ENCODE measurements around the gene CPLX3. TPM values are rescaled to one million over a fixed set of nuclear protein-coding genes. Genes with fewer than 3 reads are reported as not detected.

The CPLX3 gene
- total RNA-seq, 1 donor from 2014 or later = 0.32 TPM

- no peak for DNase-seq
- TF ChIP-seq, protein P1, sequence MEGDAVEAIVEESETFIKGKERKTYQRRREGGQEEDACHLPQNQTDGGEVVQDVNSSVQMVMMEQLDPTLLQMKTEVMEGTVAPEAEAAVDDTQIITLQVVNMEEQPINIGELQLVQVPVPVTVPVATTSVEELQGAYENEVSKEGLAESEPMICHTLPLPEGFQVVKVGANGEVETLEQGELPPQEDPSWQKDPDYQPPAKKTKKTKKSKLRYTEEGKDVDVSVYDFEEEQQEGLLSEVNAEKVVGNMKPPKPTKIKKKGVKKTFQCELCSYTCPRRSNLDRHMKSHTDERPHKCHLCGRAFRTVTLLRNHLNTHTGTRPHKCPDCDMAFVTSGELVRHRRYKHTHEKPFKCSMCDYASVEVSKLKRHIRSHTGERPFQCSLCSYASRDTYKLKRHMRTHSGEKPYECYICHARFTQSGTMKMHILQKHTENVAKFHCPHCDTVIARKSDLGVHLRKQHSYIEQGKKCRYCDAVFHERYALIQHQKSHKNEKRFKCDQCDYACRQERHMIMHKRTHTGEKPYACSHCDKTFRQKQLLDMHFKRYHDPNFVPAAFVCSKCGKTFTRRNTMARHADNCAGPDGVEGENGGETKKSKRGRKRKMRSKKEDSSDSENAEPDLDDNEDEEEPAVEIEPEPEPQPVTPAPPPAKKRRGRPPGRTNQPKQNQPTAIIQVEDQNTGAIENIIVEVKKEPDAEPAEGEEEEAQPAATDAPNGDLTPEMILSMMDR (IDR thresholded peaks at IDR 0.05; ENCODE audit: partially characterized antibody, unreplicated experiment) = no peak
- Mint-ChIP-seq H3K36me3 (ENCODE audit: unreplicated experiment) (no peaks in the 10 kb centered on the region), H3K4me1 (ENCODE audit: low read depth, unreplicated experiment) (peaks cover 34% of the 10 kb centered on the region), H3K27ac (ENCODE audit: unreplicated experiment) (peak overlapping the region; percentile 12), H3K9me3 (ENCODE audit: unreplicated experiment) (no peaks in the 10 kb centered on the region), H3K27me3 (ENCODE audit: unreplicated experiment) (peaks cover 6% of the 10 kb centered on the region), H3K4me3 (ENCODE audit: unreplicated experiment) (no peak overlapping the region)
These were observed 39.8 kb upstream of the CPLX3 start for GRCh38 chr15:74786551-74787165.

- H3K27ac Mint-ChIP-seq (ENCODE audit: unreplicated experiment) = peak overlapping the region; percentile 46
- TF ChIP-seq, protein P1 (IDR thresholded peaks at IDR 0.05; ENCODE audit: partially characterized antibody, unreplicated experiment) = peak; percentile 48
- peak; percentile 81 for DNase-seq
- H3K4me3 Mint-ChIP-seq (ENCODE audit: unreplicated experiment) = peak overlapping the region; percentile 71
- peaks cover 37% of the 10 kb centered on the region for H3K4me1 Mint-ChIP-seq (ENCODE audit: low read depth, unreplicated experiment)
- peaks cover 6% of the 10 kb centered on the region for H3K27me3 Mint-ChIP-seq (ENCODE audit: unreplicated experiment)
- H3K9me3 Mint-ChIP-seq (ENCODE audit: unreplicated experiment) = no peaks in the 10 kb centered on the region
- no peaks in the 10 kb centered on the region for H3K36me3 Mint-ChIP-seq (ENCODE audit: unreplicated experiment)
These were observed 39.0 kb upstream of the CPLX3 start for GRCh38 chr15:74787251-74788041.

DNA sequence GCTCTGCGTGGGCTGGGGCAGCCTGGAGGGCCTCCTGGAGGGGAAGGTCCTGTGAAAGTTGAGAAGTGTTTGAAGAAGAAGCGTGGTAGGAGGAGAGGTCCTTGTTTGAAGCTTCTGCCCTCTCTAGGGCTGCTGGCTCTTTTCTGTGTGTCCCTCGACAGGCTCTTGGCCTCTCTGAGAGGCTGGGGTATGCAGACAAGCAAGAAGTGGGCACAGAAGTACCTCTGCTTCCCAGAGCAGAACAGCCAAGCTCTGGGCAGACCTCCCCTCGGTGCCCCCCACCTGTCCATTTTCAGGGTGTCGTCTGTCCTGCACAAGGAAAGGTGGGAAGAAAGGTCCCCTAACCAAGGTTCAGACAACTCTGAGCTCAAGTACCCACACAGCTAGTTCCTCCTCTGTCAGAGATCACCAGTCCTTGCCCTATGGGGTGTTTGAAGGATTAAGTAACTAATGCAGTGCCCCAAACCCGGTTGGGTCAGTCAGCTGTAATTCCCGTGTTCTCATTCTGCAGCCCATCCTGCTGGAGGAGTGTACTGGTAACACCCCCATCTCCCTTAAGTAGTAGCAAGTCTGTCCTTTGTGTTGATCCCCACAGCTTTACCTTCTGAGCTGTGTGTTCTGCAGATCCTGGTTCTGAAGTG, 38.3 kb upstream of the CPLX3 start:
- Mint-ChIP-seq H3K27ac (ENCODE audit: unreplicated experiment) (peak overlapping the region; percentile 62), H3K4me1 (ENCODE audit: low read depth, unreplicated experiment) (peaks cover 40% of the 10 kb centered on the region), H3K4me3 (ENCODE audit: unreplicated experiment) (peak overlapping the region; percentile 71), H3K27me3 (ENCODE audit: unreplicated experiment) (peaks cover 9% of the 10 kb centered on the region), H3K36me3 (ENCODE audit: unreplicated experiment) (no peaks in the 10 kb centered on the region), H3K9me3 (ENCODE audit: unreplicated experiment) (no peaks in the 10 kb centered on the region)
- TF ChIP-seq, protein P1 (IDR thresholded peaks at IDR 0.05; ENCODE audit: partially characterized antibody, unreplicated experiment) = no peak
- DNase-seq = no peak

- peak overlapping the region; percentile 54 for H3K4me3 Mint-ChIP-seq (ENCODE audit: unreplicated experiment)
- H3K4me1 Mint-ChIP-seq (ENCODE audit: low read depth, unreplicated experiment) = peaks cover 37% of the 10 kb centered on the region
- H3K36me3 Mint-ChIP-seq (ENCODE audit: unreplicated experiment) = no peaks in the 10 kb centered on the region
- peak overlapping the region; percentile 62 for H3K27ac Mint-ChIP-seq (ENCODE audit: unreplicated experiment)
- peak; percentile 40 for DNase-seq
- TF ChIP-seq, protein P1 (IDR thresholded peaks at IDR 0.05; ENCODE audit: partially characterized antibody, unreplicated experiment) = no peak
- no peaks in the 10 kb centered on the region for H3K9me3 Mint-ChIP-seq (ENCODE audit: unreplicated experiment)
- peaks cover 9% of the 10 kb centered on the region for H3K27me3 Mint-ChIP-seq (ENCODE audit: unreplicated experiment)
These were observed 37.7 kb upstream of the CPLX3 start for GRCh38 chr15:74788683-74789151.
